Measurements from ENCODE around the gene NTM.

NTM gene

DNA sequence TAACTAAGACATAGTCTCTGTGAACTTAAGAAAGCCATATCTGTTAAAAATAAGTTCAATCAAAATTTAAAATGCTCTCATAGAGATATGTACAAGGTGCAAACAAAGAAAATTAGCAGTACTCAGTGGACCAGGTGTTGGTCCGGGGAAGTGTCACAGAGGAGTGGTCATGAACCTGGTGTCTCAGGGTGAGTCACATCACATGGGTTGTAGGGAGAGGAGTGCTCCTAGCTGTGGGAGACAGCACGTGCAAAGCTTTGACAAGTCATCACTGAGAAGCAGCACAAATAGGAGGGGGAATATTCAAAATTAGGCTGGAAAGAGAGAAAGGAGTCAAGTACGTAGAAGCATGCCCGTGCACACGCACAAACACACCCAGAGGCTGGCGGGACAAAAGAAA is 438.1 kb downstream of the NTM start:
- no peak for DNase-seq

DNA sequence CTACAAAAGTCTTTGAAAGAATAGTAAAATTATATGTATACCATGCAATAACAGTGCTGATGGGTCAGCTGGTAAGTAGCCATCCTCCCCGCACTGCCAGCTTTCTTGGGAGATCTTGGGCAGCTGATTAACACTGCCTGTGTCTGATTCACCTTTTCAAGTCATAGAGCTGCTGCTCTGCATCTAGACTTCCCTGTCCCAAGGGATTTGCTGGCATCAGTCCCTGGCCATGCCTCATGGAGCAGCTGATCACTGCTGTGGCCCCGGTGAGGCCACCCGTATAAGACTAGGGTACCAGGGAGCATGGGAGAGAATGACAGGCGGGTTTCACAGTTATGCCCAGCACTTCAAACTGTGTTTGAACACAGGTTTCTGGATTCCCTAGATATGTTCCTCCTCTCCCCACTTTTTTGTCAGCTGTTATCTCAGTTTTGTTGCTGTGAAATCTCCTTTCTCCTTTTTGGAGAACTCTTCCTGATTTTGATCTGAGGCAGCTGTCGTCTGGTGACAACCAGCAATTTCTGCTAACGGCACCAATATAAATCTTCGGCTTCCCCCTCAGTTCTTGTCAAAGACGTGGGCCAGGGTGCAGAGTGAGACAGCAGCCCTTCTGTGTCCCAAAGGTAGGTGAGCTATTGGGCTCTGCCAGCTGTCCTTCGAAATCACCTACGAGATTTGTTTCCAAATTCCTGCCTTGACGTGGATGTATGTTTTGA is 438.9 kb downstream of the NTM start:
- no peak for DNase-seq

DNA sequence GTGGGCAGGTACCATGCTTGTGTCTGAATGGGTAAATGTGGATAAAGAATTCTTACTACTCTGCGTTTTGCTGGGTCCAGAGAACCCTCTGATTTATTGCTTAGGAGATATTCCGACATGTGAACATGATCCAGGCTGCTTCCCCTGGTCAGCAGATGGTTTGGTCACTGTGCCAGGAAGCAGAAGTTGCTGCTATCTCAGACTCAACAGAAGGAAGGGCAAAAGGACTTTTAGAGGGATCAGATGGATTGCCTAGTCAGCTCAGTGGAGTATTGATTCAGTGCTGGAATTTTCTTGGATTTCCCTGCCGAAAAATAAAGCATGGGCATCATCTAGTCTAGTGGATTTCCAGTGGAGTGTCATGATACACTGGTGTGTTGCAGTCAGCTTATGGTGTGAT is 440.1 kb downstream of the NTM start:
- peak in 1 of 2 experiments; percentile 52 for DNase-seq

DNA sequence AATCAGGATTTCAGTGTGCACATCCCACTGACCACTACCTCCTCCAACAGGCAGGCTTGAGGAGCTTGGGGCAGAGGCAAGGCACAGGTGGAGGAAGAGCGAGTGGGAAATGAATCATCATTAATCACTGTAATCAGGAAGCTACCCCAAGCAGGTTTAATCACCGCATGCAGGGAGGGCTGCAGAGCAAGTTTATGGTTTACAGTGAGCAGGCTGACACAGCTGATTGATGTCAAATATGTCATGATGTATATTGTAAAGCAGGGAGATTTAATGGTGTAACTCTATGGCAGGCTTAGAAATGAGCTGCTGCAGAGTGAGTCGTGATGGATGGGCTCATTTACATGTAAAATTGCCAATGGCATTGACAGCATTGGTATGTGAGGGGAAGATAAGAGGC is 441.0 kb downstream of the NTM start:
- DNase-seq, result no peak

- DNase-seq, result no peak
Observed at GRCh38 chr11:131814108-131814507, 443.7 kb downstream of the NTM start.

DNA sequence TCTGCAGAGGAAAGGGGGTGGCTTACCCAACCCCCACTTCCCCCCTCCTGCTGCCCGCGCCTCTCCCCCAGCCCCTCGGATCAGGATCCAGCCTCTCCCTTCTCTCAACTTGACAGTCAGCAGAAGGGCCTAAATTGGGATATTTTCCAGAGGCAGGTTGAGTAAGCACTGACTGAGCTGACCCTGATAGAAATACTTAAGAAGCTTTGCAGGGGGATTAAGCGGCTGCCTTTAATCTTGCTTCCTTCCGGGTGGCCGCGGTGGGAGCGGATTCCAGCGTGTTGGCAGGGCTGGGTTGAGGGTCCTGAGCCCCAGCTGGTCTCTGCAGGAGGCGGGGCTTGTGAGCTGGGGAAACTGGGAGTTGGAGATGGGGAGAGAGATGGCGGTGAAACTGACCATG is 445.2 kb downstream of the NTM start:
- no peak for DNase-seq

DNA sequence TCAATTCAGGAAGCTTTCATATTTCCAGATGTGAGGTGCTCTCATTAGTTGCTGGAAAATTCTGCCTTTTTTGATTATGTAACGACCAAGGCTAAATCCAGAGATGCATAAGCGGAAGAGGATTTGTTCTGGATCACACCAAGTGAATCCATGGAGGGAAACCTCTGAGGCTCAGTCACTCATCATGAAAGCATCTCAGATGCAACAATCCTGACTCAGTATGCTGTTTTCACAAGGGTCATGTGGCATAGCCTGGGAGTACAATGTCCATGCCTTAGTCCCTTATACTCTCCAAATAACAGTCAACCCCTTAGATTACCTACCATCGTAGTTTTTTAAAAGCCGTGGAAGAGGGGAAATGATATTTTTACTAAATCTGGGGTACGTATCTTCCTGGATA is 445.6 kb downstream of the NTM start:
- no peak for DNase-seq

GRCh38 chr11:131817687-131818188 is 447.3 kb downstream of the NTM start:
- DNase-seq, result no peak

GRCh38 chr11:131819865-131820264 is 449.4 kb downstream of the NTM start:
- DNase-seq, result no peak

DNA sequence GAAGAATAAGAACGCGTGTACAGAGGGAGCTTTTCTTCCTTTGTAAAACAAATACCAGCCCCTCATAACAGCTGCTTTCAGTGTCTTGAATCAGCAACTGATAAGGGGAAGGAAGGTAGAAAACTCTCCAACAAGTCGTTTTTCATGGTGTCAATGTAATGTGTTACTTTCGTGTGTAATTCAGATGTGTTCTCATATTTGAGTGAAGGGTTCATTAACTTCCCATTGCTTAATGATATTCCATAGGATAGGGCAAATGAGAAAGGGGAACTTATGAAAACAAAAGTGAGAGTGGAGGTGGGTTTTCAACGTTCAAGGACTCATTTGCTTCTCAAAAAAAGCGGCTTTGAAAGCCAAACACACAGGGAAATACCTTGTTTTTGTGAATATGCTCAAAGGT is 452.1 kb downstream of the NTM start:
- no peak for DNase-seq

DNA sequence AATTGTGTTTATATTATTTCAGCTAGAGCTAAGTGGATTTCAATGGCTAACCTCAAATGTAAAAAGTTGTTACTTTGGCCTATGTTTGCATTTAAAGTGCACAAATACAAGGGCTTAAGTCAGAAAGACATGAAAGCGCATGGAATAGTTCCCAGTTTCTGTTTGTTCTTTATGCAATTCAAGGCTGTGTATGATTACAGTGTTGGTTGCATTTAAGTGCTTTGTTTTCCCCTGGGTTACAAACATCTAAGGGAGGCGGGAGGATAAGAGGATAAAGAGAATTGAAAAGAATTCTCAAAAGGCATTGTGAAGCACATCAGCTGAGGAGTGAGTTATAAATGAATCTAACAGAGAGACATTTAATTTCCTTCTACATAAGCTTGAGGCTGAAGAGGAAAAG is 453.4 kb downstream of the NTM start:
- no peak for DNase-seq

DNA sequence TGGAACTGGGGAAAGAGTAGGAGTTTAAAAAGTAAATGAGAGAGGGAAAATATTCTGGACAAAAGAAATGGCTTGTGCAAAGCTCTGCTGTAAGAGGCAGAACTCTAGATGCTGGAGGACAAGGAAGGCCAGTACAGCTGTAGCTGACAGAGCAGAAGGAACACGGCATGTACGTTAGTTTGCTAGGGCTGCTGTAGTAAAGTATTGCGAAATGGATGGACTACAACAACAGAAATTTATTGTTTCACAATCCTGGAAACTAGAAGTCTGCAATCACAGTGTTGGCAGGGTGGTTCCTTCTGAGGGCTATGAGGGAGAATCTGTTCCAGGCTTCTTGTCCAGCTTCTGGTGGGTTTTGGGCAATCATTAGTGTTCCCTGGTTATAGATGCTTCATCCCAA is 454.4 kb downstream of the NTM start:
- DNase-seq, result no peak

DNA sequence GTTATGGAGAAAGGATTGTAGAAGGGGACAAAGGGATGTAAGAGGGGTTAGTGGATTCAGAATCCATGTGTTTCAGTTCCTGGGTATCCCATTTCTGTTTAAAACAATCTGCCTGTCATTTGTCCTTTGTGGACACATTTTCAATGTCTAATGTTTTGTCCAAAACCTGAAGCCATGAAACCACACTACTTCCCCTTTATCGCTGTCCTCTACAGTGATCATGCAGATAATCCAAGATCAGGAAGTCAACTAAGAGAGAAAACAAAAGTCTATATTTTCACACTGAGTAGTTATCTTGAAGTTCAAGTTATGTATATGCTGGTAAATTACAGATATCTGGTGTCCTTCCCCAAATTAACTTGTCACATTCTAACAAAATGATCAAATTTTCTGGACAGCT is 457.0 kb downstream of the NTM start:
- DNase-seq, result no peak

GRCh38 chr11:131829725-131830124 is 459.3 kb downstream of the NTM start:
- no peak for DNase-seq

GRCh38 chr11:131832079-131832478 is 461.7 kb downstream of the NTM start:
- no peak for DNase-seq

- no peak for DNase-seq
Observed at GRCh38 chr11:131833366-131833765, 463.0 kb downstream of the NTM start.

- no peak for DNase-seq
Observed at GRCh38 chr11:131837562-131837961, 467.1 kb downstream of the NTM start.

- DNase-seq, result no peak
Observed at GRCh38 chr11:131838016-131838415, 467.6 kb downstream of the NTM start.

GRCh38 chr11:131839326-131839725 is 468.9 kb downstream of the NTM start:
- DNase-seq, result no peak

DNA sequence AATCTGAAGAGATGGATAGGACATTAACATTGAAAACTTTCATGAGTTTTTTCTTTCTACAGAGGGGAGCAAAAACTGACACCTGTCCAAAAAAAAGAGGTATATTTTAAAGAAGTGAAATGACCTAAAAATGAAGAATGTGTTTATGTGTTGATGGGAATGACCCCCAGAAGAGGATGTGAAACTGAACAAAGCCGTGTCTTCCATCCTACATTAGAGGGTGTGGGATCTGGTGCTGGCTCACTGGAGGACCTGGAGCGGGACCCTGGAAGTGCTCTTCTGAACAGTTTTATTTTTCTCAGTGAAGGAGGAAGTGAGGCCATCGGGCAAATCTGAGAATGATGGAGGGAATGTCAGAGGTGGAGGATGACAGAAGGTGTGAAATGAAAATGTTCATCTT is 470.1 kb downstream of the NTM start:
- no peak for DNase-seq

DNA sequence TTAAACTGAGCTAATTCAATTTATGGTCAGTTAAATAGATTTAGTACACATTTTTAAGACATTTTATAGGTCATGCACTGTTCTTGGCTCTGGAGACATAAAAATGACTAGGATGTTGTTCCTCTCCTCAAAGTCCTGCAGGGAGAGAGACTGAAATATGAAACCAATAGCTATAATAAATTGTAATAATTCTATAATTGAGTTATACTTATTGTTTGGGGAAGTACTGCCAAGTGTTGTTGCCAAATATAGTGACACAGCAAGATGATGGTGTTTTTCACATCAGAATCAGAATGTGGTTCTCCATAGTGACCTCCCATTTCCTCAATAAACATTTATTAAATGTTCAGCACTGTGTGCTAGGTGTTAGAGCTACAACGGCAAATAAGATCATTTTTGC is 470.6 kb downstream of the NTM start:
- no peak for DNase-seq

GRCh38 chr11:131841925-131842635 is 471.7 kb downstream of the NTM start:
- no peak for DNase-seq

DNA sequence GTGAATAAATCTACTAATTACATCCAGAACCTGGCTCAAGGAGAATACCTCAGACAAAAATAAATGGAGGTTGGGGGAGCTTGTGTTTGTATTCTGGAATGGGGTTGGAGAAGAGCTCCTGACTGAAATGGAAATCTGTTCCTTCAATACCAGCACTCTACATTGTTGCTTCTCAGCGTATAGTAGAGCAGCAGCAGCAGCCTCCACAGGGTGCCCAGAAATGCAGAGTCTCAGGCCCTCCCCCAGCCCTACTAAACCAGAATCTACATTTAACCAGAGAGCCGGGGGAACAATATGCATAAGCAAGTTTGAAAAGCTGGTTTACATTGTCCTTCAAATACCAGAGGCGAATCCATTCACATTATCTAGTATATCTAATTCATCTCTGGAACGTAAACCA is 474.8 kb downstream of the NTM start:
- no peak for DNase-seq

DNA sequence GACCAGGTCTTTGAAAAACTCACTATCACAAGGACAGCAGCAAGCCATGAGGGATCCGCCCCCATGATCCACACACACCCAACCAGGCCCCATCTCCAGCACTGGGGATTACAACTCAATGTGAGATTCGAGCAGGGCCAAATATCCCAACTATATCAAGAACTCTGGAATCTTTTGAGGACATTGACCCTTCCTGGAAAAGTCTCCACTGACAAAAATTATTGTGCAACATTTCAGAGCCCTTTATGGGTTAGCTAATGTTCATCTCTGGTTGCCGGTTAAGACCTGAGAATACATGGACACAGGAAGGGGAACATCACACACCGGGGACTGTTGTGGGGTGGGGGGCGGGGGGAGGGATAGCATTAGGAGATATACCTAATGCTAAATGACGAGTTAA is 479.1 kb downstream of the NTM start:
- no peak for DNase-seq

GRCh38 chr11:131850507-131850906 is 480.1 kb downstream of the NTM start:
- no peak for DNase-seq

Data from cerebellar nuclear complex (tissue), 1 donor.